Thyroid gland (tissue), 4 donors: Measurements from ENCODE around the gene KRT8. TPM values are rescaled to one million over a fixed set of nuclear protein-coding genes. Genes with fewer than 3 reads are reported as not detected.

Experiments
- DNase-seq, 2 donors: peaks; one replicate each; pipeline ENCODE4 v3.0.0-alpha.2; 2019
- H3K27ac ChIP-seq, 3 donors: fragments of 200-600 bp; sonication (generic); 1 replicate in 2 of 3; 2 replicates in 1 of 3; pipeline ENCODE4 v1.5.1; 2016 to 2019; ENCODE audit warnings: mild to moderate bottlenecking in 1 of 3, moderate library complexity in 1 of 3
- H3K27me3 ChIP-seq: fragments of 200-600 bp; sonication (generic); one replicate; pipeline ENCODE4 v1.5.1; 2019
- H3K36me3 ChIP-seq, 2 donors: fragments of 200-600 bp; sonication (generic); one replicate each; pipeline ENCODE4 v1.5.1; 2016 to 2019
- H3K4me1 ChIP-seq, 2 donors: fragments of 200-600 bp; sonication (generic); one replicate each; pipeline ENCODE4 v1.5.1; 2017 to 2019
- H3K4me3 ChIP-seq, 3 donors: fragments of 200-600 bp; sonication (generic); replicated peaks in 1 of 3; 1 replicate in 2 of 3; 2 replicates in 1 of 3; pipeline ENCODE4 v1.5.1; 2016; ENCODE audit warnings: mild to moderate bottlenecking in 1 of 3
- H3K9me3 ChIP-seq: fragments of 200-600 bp; sonication (generic); one replicate; pipeline ENCODE4 v1.5.1; 2017
- CTCF ChIP-seq, 6 experiments: fragments of 200-600 bp in 3 of 6; fragments of 450-650 bp in 3 of 6; sonication (generic) in 3 of 6; IDR thresholded peaks; one replicate each; pipeline ENCODE4 v1.5.1; 2016 to 2019; ENCODE audit warnings: antibody characterized with exemption in 6 of 6, mild to moderate bottlenecking in 2 of 6, inconsistent platforms in 1 of 6, moderate library complexity in 1 of 6
- POLR2A ChIP-seq, 2 donors: fragments of 450-650 bp; IDR thresholded peaks; one replicate each; pipeline ENCODE4 v1.6.1; 2017; ENCODE audit warnings: antibody characterized with exemption in 2 of 2, mild to moderate bottlenecking in 2 of 2, moderate library complexity in 1 of 2
- WGBS, 2 donors: methylation state at CpG; one replicate each; pipeline ENCODE4 v1.1.5; 2017; 5-methylcytosine and 5-hydroxymethylcytosine counted together
- intact Hi-C: fragments of 100-400 bp; cut with DNase I; formaldehyde crosslinking; loops from one replicate; pipeline ENCODE4 v1.15.1; 2023
- total RNA-seq, 4 donors: library from RNA; depleted of rRNA; stranded (reverse); fragments of >200 nt; gene quantifications; one replicate each; pipeline ENCODE4 v1.2.3, GENCODE V29; 2016

Gene KRT8
- total RNA-seq, 4 donors from 2014 or later: 364 to 1,037 (median 698) TPM

- H3K9me3 ChIP-seq: no peaks in the 10 kb centered on the region
- peaks cover 0 to under 1% of the 10 kb centered on the region in 2 donors for H3K4me1 ChIP-seq
- H3K27ac ChIP-seq: no peak overlapping the region
- DNase-seq: no peak
- intact Hi-C loops: no loop called here
- H3K4me3 ChIP-seq: no peak overlapping the region
- TF ChIP-seq CTCF (IDR thresholded peaks at IDR 0.05) (no peak), POLR2A (IDR thresholded peaks at IDR 0.05) (no peak)
- H3K36me3 ChIP-seq: no peaks in the 10 kb centered on the region
- 92 to 95% methylated on average over 2 of the region's 2 CpGs for WGBS, 2 donors
- no peaks in the 10 kb centered on the region for H3K27me3 ChIP-seq
Measured at GRCh38 chr12:52918784-52919183, 13.9 kb upstream of the KRT8 start.

- intact Hi-C loops: no loop called here
- DNase-seq: no peak
- H3K4me3 ChIP-seq: no peak overlapping the region
- no peak overlapping the region for H3K27ac ChIP-seq
- H3K4me1 ChIP-seq: peaks cover 0 to 2% of the 10 kb centered on the region in 2 donors
- no peaks in the 10 kb centered on the region for H3K27me3 ChIP-seq
- 95% methylated on average over 8 of the region's 8 CpGs for WGBS, 2 donors
- no peaks in the 10 kb centered on the region for H3K36me3 ChIP-seq
- TF ChIP-seq POLR2A (IDR thresholded peaks at IDR 0.05) (no peak), CTCF (IDR thresholded peaks at IDR 0.05) (no peak)
- H3K9me3 ChIP-seq: no peaks in the 10 kb centered on the region
Measured at GRCh38 chr12:52918351-52918750, 13.5 kb upstream of the KRT8 start.

- no peak for DNase-seq
- 95 to 100% methylated on average over 1 of the region's 1 CpG for WGBS, 2 donors
- no peaks in the 10 kb centered on the region for H3K27me3 ChIP-seq
- H3K4me3 ChIP-seq: no peak overlapping the region
- TF ChIP-seq POLR2A (IDR thresholded peaks at IDR 0.05) (no peak), CTCF (IDR thresholded peaks at IDR 0.05) (no peak)
- intact Hi-C loops: no loop called here
- H3K27ac ChIP-seq: no peak overlapping the region
- no peaks in the 10 kb centered on the region for H3K9me3 ChIP-seq
- H3K4me1 ChIP-seq: peaks cover 0 to 7% of the 10 kb centered on the region in 2 donors
- no peaks in the 10 kb centered on the region for H3K36me3 ChIP-seq
Measured at GRCh38 chr12:52917800-52918199, 12.9 kb upstream of the KRT8 start.

GRCh38 chr12:52916216-52916615 is 11.3 kb upstream of the KRT8 start:
- Histone ChIP-seq H3K27ac (no peak overlapping the region), H3K36me3 (no peaks in the 10 kb centered on the region), H3K4me3 (no peak overlapping the region), H3K27me3 (no peaks in the 10 kb centered on the region), H3K4me1 (peaks cover 0 to 10% of the 10 kb centered on the region in 2 donors), H3K9me3 (no peaks in the 10 kb centered on the region)
- TF ChIP-seq CTCF (IDR thresholded peaks at IDR 0.05) (no peak), POLR2A (IDR thresholded peaks at IDR 0.05) (no peak)
- 63 to 81% methylated on average over 3 of the region's 3 CpGs for WGBS, 2 donors
- intact Hi-C loops: no loop called here
- DNase-seq: no peak

GRCh38 chr12:52915637-52916036 is 10.8 kb upstream of the KRT8 start:
- intact Hi-C loops: no loop called here

More at GRCh38 chr12:52915637-52916036, 10.8 kb upstream of the KRT8 start:
- Histone ChIP-seq H3K27me3 (no peaks in the 10 kb centered on the region), H3K4me1 (peaks cover 0 to 13% of the 10 kb centered on the region in 2 donors), H3K9me3 (no peaks in the 10 kb centered on the region), H3K27ac (no peak overlapping the region), H3K4me3 (no peak overlapping the region), H3K36me3 (no peaks in the 10 kb centered on the region)
- 91 to 92% methylated on average over 5 of the region's 5 CpGs for WGBS, 2 donors
- TF ChIP-seq CTCF (IDR thresholded peaks at IDR 0.05) (no peak), POLR2A (IDR thresholded peaks at IDR 0.05) (no peak)
- no peak for DNase-seq
